HG02798 (cell line): ENCODE results near the gene INSM1.

Experiments
- ATAC-seq: cut with Tn5 transposase; IDR thresholded peaks from one replicate; pipeline ENCODE4 v1.9.1; 2021; ENCODE audit warnings: mild to moderate bottlenecking; ENCODE audit not compliant: unreplicated experiment, poor library complexity

INSM1 gene

DNA sequence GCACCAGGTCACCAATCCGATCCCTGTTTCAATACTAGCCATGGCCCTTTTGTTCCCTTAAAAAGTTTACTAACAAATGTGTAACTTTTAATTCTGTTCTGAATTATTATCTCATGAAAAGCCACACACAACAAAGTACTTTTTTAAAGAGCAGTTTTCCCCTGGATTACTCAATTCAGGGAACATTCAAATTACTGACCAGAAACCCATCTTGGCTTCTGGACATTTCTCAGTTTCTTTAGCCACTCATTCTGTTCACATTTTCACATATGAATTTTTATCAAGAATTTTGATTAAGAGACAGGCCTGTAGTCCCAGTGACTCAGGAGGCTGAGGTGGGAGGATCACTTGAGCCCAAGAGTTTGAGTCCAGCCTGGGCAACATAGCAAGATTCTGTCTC is 47.4 kb downstream of the INSM1 start:
- no peak for ATAC-seq

DNA sequence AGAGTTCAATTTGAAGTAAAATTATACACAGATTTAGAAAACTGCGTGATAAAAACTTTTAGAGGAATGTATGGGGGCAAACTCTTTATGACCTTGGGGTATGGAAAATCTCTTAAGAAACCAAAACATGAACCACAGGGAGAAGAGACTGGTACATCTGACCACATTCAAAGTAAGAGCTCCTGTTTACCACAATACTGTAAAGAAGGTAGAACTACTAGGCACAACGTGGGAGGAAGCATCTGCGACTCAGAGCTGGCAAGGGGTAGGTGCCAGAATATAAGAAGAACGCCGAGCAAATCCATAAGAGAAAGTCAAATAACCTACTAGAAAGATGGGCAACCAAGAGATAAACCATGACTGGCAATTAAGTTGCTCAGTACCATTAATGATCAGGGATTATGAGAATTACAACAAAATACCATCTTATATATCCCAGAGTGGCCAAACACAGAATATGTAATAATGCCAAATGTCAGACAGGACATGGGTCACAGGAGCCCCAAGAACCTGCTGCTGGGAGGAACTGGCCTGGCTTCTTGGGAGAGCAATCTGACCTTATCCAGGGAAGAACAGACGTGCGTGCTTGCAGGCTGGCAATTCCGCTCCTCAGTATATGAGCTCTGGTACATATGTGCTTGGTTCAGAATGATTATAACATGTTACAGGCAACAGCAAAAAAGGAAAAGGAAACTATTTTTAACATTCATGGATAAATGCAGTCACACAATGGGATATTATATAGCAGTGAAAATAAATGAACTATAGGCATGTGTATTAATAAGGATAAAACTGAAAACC is 50.2 kb downstream of the INSM1 start:
- no peak for ATAC-seq
